Measurements from ENCODE around the gene BORCS5. TPM values are rescaled to one million over a fixed set of nuclear protein-coding genes. Genes with fewer than 3 reads are reported as not detected.
"Not testable (repeated sequence)": the region's sequence is repeated elsewhere in the genome, so short reads cannot be mapped to it uniquely, and the experiment has no call there.

Gene BORCS5
- total and polyA plus RNA-seq, 2 experiments from 2014 or later, result 11.3 to 12.6 TPM

GRCh38 chr12:12502130-12502814 is 145.4 kb downstream of the BORCS5 start:
- 0 out of 2 replicates have a peak overlapping the region, but pooled peaks have one; percentile 35 for H3K27ac ChIP-seq (ENCODE audit: low read depth)
- H3K4me2 ChIP-seq; H2AFZ ChIP-seq; H3K9me3 Mint-ChIP-seq; H3K36me3 ChIP-seq (ENCODE audit: insufficient read depth); H3K9me2 ChIP-seq (ENCODE audit: insufficient read depth); ATAC-seq; H3F3A ChIP-seq (replicated peaks; ENCODE audit: low read depth); H3K27me3 ChIP-seq (ENCODE audit: insufficient read depth); H3K4me3 ChIP-seq; DNase-seq (ENCODE audit: low spot score); H3K27me3 Mint-ChIP-seq (ENCODE audit: insufficient read depth, low read depth, poor library complexity); H3K4me3 Mint-ChIP-seq; H4K20me1 ChIP-seq (replicated peaks; ENCODE audit: insufficient read depth): not testable (repeated sequence)
- peaks cover 48% of the 10 kb centered on the region for H3K4me1 ChIP-seq (ENCODE audit: insufficient read depth)
- Mint-ChIP-seq H3K36me3 (ENCODE audit: low read depth) (peaks cover 13% of the 10 kb centered on the region; the same call in 2 of the 3 replicates), H3K27ac (peak overlapping the region; percentile 76), H3K4me1 (peaks cover 57% of the 10 kb centered on the region)
- peaks cover 84% of the 10 kb centered on the region for H3K79me2 ChIP-seq (replicated peaks; ENCODE audit: insufficient read depth)

GRCh38 chr12:12502815-12503151 is 145.9 kb downstream of the BORCS5 start:
- Mint-ChIP-seq H3K27me3 (ENCODE audit: insufficient read depth, low read depth, poor library complexity) (peaks cover 9% of the 10 kb centered on the region), H3K4me1 (peaks cover 59% of the 10 kb centered on the region), H3K4me3 (no peak overlapping the region), H3K36me3 (ENCODE audit: low read depth) (peaks cover 13% of the 10 kb centered on the region; the same call in 2 of the 3 replicates), H3K9me3 (no peaks in the 10 kb centered on the region), H3K27ac (peak overlapping the region; percentile 76)
- Histone ChIP-seq H3K4me1 (ENCODE audit: insufficient read depth) (peaks cover 53% of the 10 kb centered on the region), H4K20me1 (replicated peaks; ENCODE audit: insufficient read depth) (peaks cover 7% of the 10 kb centered on the region), H3K4me2 (no peak overlapping the region), H3K79me2 (replicated peaks; ENCODE audit: insufficient read depth) (peaks cover 85% of the 10 kb centered on the region), H3F3A (replicated peaks; ENCODE audit: low read depth) (no peaks in the 10 kb centered on the region), H3K36me3 (ENCODE audit: insufficient read depth) (no peaks in the 10 kb centered on the region), H3K9me2 (ENCODE audit: insufficient read depth) (no peaks in the 10 kb centered on the region), H3K4me3 (no peak overlapping the region), H2AFZ (no peak overlapping the region), H3K27ac (ENCODE audit: low read depth) (0 out of 2 replicates have a peak overlapping the region, but pooled peaks have one; percentile 35), H3K27me3 (ENCODE audit: insufficient read depth) (no peaks in the 10 kb centered on the region)
- DNase-seq (ENCODE audit: low spot score), result no peak
- ATAC-seq, result no peak
- TF ChIP-seq, protein P1, sequence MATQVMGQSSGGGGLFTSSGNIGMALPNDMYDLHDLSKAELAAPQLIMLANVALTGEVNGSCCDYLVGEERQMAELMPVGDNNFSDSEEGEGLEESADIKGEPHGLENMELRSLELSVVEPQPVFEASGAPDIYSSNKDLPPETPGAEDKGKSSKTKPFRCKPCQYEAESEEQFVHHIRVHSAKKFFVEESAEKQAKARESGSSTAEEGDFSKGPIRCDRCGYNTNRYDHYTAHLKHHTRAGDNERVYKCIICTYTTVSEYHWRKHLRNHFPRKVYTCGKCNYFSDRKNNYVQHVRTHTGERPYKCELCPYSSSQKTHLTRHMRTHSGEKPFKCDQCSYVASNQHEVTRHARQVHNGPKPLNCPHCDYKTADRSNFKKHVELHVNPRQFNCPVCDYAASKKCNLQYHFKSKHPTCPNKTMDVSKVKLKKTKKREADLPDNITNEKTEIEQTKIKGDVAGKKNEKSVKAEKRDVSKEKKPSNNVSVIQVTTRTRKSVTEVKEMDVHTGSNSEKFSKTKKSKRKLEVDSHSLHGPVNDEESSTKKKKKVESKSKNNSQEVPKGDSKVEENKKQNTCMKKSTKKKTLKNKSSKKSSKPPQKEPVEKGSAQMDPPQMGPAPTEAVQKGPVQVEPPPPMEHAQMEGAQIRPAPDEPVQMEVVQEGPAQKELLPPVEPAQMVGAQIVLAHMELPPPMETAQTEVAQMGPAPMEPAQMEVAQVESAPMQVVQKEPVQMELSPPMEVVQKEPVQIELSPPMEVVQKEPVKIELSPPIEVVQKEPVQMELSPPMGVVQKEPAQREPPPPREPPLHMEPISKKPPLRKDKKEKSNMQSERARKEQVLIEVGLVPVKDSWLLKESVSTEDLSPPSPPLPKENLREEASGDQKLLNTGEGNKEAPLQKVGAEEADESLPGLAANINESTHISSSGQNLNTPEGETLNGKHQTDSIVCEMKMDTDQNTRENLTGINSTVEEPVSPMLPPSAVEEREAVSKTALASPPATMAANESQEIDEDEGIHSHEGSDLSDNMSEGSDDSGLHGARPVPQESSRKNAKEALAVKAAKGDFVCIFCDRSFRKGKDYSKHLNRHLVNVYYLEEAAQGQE (IDR thresholded peaks at IDR 0.05; ENCODE audit: unreplicated experiment), result no peak
- TF ChIP-seq ZNF331 (CRISPR knock-in tag; IDR thresholded peaks at IDR 0.05; ENCODE audit: low read depth) (no peak), CREB1 (CRISPR knock-in tag; IDR thresholded peaks at IDR 0.05; ENCODE audit: low read depth) (no peak), NANOG (IDR thresholded peaks at IDR 0.05; ENCODE audit: borderline replicate concordance) (no peak), JUNB (IDR thresholded peaks at IDR 0.05; ENCODE audit: unreplicated experiment) (no peak), STAT1 (IDR thresholded peaks at IDR 0.05; ENCODE audit: unreplicated experiment) (no peak), ZNF114 (CRISPR knock-in tag; IDR thresholded peaks at IDR 0.05) (no peak), EZH2phosphoT487 (IDR thresholded peaks at IDR 0.05; ENCODE audit: unreplicated experiment) (no peak), POLR2AphosphoS5 (IDR thresholded peaks at IDR 0.05; ENCODE audit: low read depth) (no peak)
- TF ChIP-seq, protein P2, sequence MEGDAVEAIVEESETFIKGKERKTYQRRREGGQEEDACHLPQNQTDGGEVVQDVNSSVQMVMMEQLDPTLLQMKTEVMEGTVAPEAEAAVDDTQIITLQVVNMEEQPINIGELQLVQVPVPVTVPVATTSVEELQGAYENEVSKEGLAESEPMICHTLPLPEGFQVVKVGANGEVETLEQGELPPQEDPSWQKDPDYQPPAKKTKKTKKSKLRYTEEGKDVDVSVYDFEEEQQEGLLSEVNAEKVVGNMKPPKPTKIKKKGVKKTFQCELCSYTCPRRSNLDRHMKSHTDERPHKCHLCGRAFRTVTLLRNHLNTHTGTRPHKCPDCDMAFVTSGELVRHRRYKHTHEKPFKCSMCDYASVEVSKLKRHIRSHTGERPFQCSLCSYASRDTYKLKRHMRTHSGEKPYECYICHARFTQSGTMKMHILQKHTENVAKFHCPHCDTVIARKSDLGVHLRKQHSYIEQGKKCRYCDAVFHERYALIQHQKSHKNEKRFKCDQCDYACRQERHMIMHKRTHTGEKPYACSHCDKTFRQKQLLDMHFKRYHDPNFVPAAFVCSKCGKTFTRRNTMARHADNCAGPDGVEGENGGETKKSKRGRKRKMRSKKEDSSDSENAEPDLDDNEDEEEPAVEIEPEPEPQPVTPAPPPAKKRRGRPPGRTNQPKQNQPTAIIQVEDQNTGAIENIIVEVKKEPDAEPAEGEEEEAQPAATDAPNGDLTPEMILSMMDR (conservative IDR thresholded peaks at IDR 0.05; ENCODE audit: low read depth in 2 of 2), result no peak
- TF ChIP-seq, protein P3, sequence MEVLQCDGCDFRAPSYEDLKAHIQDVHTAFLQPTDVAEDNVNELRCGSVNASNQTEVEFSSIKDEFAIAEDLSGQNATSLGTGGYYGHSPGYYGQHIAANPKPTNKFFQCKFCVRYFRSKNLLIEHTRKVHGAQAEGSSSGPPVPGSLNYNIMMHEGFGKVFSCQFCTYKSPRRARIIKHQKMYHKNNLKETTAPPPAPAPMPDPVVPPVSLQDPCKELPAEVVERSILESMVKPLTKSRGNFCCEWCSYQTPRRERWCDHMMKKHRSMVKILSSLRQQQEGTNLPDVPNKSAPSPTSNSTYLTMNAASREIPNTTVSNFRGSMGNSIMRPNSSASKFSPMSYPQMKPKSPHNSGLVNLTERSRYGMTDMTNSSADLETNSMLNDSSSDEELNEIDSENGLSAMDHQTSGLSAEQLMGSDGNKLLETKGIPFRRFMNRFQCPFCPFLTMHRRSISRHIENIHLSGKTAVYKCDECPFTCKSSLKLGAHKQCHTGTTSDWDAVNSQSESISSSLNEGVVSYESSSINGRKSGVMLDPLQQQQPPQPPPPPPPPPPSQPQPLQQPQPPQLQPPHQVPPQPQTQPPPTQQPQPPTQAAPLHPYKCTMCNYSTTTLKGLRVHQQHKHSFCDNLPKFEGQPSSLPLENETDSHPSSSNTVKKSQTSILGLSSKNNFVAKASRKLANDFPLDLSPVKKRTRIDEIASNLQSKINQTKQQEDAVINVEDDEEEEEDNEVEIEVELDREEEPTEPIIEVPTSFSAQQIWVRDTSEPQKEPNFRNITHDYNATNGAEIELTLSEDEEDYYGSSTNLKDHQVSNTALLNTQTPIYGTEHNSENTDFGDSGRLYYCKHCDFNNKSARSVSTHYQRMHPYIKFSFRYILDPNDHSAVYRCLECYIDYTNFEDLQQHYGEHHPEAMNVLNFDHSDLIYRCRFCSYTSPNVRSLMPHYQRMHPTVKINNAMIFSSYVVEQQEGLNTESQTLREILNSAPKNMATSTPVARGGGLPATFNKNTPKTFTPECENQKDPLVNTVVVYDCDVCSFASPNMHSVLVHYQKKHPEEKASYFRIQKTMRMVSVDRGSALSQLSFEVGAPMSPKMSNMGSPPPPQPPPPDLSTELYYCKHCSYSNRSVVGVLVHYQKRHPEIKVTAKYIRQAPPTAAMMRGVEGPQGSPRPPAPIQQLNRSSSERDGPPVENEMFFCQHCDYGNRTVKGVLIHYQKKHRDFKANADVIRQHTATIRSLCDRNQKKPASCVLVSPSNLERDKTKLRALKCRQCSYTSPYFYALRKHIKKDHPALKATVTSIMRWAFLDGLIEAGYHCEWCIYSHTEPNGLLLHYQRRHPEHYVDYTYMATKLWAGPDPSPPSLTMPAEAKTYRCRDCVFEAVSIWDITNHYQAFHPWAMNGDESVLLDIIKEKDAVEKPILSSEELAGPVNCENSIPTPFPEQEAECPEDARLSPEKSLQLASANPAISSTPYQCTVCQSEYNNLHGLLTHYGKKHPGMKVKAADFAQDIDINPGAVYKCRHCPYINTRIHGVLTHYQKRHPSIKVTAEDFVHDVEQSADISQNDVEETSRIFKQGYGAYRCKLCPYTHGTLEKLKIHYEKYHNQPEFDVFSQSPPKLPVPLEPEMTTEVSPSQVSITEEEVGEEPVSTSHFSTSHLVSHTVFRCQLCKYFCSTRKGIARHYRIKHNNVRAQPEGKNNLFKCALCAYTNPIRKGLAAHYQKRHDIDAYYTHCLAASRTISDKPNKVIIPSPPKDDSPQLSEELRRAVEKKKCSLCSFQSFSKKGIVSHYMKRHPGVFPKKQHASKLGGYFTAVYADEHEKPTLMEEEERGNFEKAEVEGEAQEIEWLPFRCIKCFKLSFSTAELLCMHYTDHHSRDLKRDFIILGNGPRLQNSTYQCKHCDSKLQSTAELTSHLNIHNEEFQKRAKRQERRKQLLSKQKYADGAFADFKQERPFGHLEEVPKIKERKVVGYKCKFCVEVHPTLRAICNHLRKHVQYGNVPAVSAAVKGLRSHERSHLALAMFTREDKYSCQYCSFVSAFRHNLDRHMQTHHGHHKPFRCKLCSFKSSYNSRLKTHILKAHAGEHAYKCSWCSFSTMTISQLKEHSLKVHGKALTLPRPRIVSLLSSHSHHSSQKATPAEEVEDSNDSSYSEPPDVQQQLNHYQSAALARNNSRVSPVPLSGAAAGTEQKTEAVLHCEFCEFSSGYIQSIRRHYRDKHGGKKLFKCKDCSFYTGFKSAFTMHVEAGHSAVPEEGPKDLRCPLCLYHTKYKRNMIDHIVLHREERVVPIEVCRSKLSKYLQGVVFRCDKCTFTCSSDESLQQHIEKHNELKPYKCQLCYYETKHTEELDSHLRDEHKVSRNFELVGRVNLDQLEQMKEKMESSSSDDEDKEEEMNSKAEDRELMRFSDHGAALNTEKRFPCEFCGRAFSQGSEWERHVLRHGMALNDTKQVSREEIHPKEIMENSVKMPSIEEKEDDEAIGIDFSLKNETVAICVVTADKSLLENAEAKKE (CRISPR knock-in tag; IDR thresholded peaks at IDR 0.05), result no peak
